Caco-2 (cell line): ENCODE measurements around the gene HSF5. TPM values are rescaled to one million over a fixed set of nuclear protein-coding genes. Genes with fewer than 3 reads are reported as not detected.
A peak's percentile ranks its signal among the peaks of the same experiment; 100 is the strongest.

ENCODE experiments used
- BruUV-seq: library from RNA; stranded (reverse); fragments of 400-500 nt; replicated peaks from 2 replicates; lab custom pipeline; 2021; lab: Mats Ljungman, UMichigan
- CTCF ChIA-PET: fragments of 300-600 bp; sonication (Branson Sonifier 250); formaldehyde crosslinking; loops from one replicate; lab custom pipeline; 2022; ENCODE audit warnings: antibody characterized with exemption; lab: Charles Lee
- POLR2A ChIA-PET: fragments of 300-600 bp; sonication (Branson Sonifier 250); formaldehyde crosslinking; loops from one replicate; lab custom pipeline; 2022; ENCODE audit warnings: antibody characterized with exemption; lab: Charles Lee
- DNase-seq, 2 experiments: peaks; one replicate each; pipeline versions ENCODE4 v3.0.0 to v3.0.0-alpha.2; 2020 to 2022
- H3K27me3 ChIP-seq: replicated peaks from 2 replicates; pipeline ENCODE4 v1.6.0; 2011; ENCODE audit warnings: low read length; ENCODE audit not compliant: control insufficient read depth, insufficient read depth
- H3K36me3 ChIP-seq: 2 replicates; pipeline ENCODE4 v1.5.1; 2011; ENCODE audit warnings: low read length; ENCODE audit not compliant: control insufficient read depth, insufficient read depth
- H3K4me1 ChIP-seq: fragments of 250-450 bp; sonication (Bioruptor Pico); 2 replicates; pipeline ENCODE4 v1.5.1; 2020; ENCODE audit warnings: mild to moderate bottlenecking
- H3K4me3 ChIP-seq: 2 replicates; pipeline ENCODE4 v1.5.1; 2011; ENCODE audit warnings: low read depth, mild to moderate bottlenecking, control low read depth, low read length
- H3K9me3 ChIP-seq: fragments of 250-450 bp; sonication (Bioruptor Pico); 2 replicates; pipeline ENCODE4 v1.5.1; 2020; ENCODE audit warnings: mild to moderate bottlenecking, moderate library complexity
- H3K27ac Mint-ChIP-seq: one replicate; pipeline ENCODE4 v1.8.0; 2022; ENCODE audit warnings: mixed read lengths; ENCODE audit not compliant: unreplicated experiment
- H3K27me3 Mint-ChIP-seq: one replicate; pipeline ENCODE4 v1.8.0; 2022; ENCODE audit warnings: mixed read lengths; ENCODE audit not compliant: insufficient read depth, unreplicated experiment
- H3K36me3 Mint-ChIP-seq: one replicate; pipeline ENCODE4 v1.8.0; 2022; ENCODE audit warnings: mild to moderate bottlenecking, mixed read lengths; ENCODE audit not compliant: insufficient read depth, unreplicated experiment
- H3K4me1 Mint-ChIP-seq: one replicate; pipeline ENCODE4 v1.8.0; 2022; ENCODE audit warnings: low read depth, mixed read lengths; ENCODE audit not compliant: unreplicated experiment
- H3K4me3 Mint-ChIP-seq: one replicate; pipeline ENCODE4 v1.8.0; 2022; ENCODE audit warnings: mild to moderate bottlenecking, moderate library complexity, mixed read lengths; ENCODE audit not compliant: unreplicated experiment
- H3K9me3 Mint-ChIP-seq: one replicate; pipeline ENCODE4 v1.8.0; 2022; ENCODE audit warnings: mixed read lengths; ENCODE audit not compliant: unreplicated experiment
- intact Hi-C: fragments of 100-400 bp; cut with micrococcal nuclease; formaldehyde crosslinking; loops from one replicate; pipeline ENCODE4 v1.10.0; 2022; ENCODE audit not compliant: unreplicated experiment
- total RNA-seq: library from RNA; stranded (reverse); gene quantifications from 2 replicates; pipeline ENCODE4 v1.2.3, GENCODE V29; 2022
- TF ChIP-seq, protein P1 (sequence below), 2 experiments: fragments of 200-600 bp in 1 of 2; IDR thresholded peaks; 1 replicate in 1 of 2; 2 replicates in 1 of 2; pipeline versions ENCODE4 v1.5.1 to v1.8.0; 2011 to 2022; ENCODE audit warnings: antibody characterized with exemption in 1 of 2, control low read depth in 1 of 2, inconsistent platforms in 1 of 2, low read depth in 1 of 2, low read length in 1 of 2, mild to moderate bottlenecking in 1 of 2, moderate library complexity in 1 of 2; ENCODE audit not compliant: insufficient read depth in 1 of 2, severe bottlenecking in 1 of 2, unreplicated experiment in 1 of 2

The HSF5 gene
- total RNA-seq, 1 experiment from 2014 or later, result 0.98 TPM

DNA sequence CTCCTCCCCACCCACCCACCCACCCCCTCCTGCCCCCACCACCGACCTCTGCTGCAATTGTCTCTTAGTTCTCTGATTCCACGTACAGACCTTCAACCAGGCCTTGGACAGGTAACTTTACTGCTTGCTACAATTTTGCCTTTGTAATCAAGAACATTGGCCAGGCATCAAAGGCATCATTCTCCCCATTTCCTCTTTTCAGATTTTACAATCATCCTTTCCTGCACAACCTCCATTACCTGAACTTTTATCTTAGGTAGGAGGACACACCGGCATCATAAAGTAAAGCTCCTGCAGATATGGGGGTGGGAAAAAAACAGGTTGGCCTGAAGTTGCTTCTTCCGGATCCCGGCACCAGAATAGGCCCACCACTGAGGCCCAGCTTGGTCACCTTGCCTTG, 110.5 kb downstream of the HSF5 start:
- H3K4me1 ChIP-seq, result peaks cover 90% of the 10 kb centered on the region
- no peak for DNase-seq
- H3K4me1 Mint-ChIP-seq, result peaks cover 74% of the 10 kb centered on the region
- intact Hi-C loops, result loop anchor here (1.0 kb wide), 2 partner anchors 13 to 14 kb away; no protein-coding TSS in a partner anchor
- H3K27ac Mint-ChIP-seq, result peak overlapping the region; percentile 58
- peaks cover 81% of the 10 kb centered on the region for H3K36me3 Mint-ChIP-seq
- peaks cover 1% of the 10 kb centered on the region for H3K36me3 ChIP-seq
- H3K27me3 ChIP-seq, result no peaks in the 10 kb centered on the region
- BruUV-seq, result no TSS peak
- POLR2A ChIA-PET, result interaction anchor here (1.2 kb wide), 1 partner anchor 40 kb away, joined by 8 read pairs; the partner anchor contains the start of gene RNF43
- no peaks in the 10 kb centered on the region for H3K9me3 Mint-ChIP-seq
- CTCF ChIA-PET, result interaction anchor here (1.0 to 1.5 kb wide), 2 partner anchors 13 to 38 kb away, joined by 4 to 8 read pairs; no protein-coding TSS in a partner anchor
- peak overlapping the region; percentile 25 for H3K4me3 Mint-ChIP-seq
- TF ChIP-seq, protein P1, sequence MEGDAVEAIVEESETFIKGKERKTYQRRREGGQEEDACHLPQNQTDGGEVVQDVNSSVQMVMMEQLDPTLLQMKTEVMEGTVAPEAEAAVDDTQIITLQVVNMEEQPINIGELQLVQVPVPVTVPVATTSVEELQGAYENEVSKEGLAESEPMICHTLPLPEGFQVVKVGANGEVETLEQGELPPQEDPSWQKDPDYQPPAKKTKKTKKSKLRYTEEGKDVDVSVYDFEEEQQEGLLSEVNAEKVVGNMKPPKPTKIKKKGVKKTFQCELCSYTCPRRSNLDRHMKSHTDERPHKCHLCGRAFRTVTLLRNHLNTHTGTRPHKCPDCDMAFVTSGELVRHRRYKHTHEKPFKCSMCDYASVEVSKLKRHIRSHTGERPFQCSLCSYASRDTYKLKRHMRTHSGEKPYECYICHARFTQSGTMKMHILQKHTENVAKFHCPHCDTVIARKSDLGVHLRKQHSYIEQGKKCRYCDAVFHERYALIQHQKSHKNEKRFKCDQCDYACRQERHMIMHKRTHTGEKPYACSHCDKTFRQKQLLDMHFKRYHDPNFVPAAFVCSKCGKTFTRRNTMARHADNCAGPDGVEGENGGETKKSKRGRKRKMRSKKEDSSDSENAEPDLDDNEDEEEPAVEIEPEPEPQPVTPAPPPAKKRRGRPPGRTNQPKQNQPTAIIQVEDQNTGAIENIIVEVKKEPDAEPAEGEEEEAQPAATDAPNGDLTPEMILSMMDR (IDR thresholded peaks at IDR 0.05; ENCODE audit: insufficient read depth in 1 of 2, low read depth in 1 of 2, low read length in 1 of 2, severe bottlenecking in 1 of 2, unreplicated experiment in 1 of 2), result no peak
- H3K4me3 ChIP-seq, result no peak overlapping the region
- no peaks in the 10 kb centered on the region for H3K9me3 ChIP-seq
- H3K27me3 Mint-ChIP-seq, result no peaks in the 10 kb centered on the region

DNA sequence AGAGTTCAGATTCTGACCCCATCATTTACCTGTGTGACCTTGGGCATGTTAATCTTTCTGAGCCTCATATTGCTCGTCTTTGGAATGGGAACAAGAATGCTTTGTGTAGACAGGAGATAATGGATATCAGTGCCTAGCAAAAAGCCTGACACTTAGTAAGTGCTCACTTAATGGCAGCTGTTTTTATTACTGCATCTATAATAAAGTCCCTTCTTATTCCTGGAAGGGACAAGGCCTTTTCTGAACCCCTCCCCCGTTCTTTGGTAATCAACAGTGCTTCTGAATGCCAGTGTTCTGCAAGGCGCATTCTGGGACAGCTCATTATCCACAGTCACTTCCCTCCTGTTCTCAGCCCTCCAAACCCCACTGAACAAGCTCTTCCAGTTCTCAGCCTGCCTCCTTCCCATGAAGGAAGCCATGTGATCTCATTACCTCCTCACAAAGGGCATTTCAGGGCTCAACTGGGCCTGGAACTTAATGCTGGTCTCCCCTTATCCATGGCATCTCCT, 111.1 kb downstream of the HSF5 start:
- TF ChIP-seq, protein P1 (IDR thresholded peaks at IDR 0.05; ENCODE audit: insufficient read depth in 1 of 2, low read depth in 1 of 2, low read length in 1 of 2, severe bottlenecking in 1 of 2, unreplicated experiment in 1 of 2), result no peak
- no peaks in the 10 kb centered on the region for H3K27me3 ChIP-seq
- Mint-ChIP-seq H3K27ac (peak overlapping the region; percentile 58), H3K4me1 (peaks cover 74% of the 10 kb centered on the region), H3K4me3 (peak overlapping the region; percentile 25), H3K27me3 (no peaks in the 10 kb centered on the region), H3K9me3 (no peaks in the 10 kb centered on the region), H3K36me3 (peaks cover 81% of the 10 kb centered on the region)
- peaks cover 1% of the 10 kb centered on the region for H3K36me3 ChIP-seq
- peaks cover 88% of the 10 kb centered on the region for H3K4me1 ChIP-seq
- POLR2A ChIA-PET, result interaction anchor here (0.9 to 1.2 kb wide), 2 partner anchors 13 to 40 kb away, joined by 3 to 8 read pairs; partner anchors contain the start of gene RNF43
- peak; percentile 81 to 89 for DNase-seq
- CTCF ChIA-PET, result interaction anchor here (1.0 to 1.5 kb wide), 2 partner anchors 12 to 38 kb away, joined by 4 to 8 read pairs; no protein-coding TSS in a partner anchor
- no peaks in the 10 kb centered on the region for H3K9me3 ChIP-seq
- H3K4me3 ChIP-seq, result no peak overlapping the region
- intact Hi-C loops, result loop anchor here (1.0 kb wide), 2 partner anchors 13 to 14 kb away; no protein-coding TSS in a partner anchor
- BruUV-seq, result no TSS peak

DNA sequence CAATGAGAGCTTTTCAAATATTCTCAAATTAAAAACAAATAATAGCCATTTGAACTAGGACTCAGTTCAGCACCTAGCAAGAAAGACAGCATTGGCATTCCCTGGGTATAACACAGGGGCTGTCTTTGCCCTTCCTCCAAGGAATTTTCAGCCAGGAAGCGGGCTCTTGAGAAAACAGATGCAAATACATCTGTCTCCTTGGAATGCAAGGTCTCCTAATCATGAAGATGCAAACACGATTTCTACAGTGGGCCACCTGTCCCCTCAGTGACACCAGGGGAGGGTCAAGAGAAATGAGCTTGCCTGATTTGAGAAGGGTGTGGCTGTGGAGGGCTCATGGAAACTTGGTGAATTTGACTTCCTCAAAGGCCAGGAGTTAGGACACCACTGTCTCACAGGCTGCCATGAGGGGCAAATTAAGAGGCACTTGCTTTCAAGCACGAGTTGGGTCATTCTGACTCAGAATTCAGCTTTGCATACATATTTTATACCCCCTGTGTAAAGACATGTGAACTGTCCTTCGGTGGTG, 111.7 kb downstream of the HSF5 start:
- intact Hi-C loops, result no loop called here
- H3K36me3 Mint-ChIP-seq, result peaks cover 87% of the 10 kb centered on the region
- H3K4me3 ChIP-seq, result no peak overlapping the region
- BruUV-seq, result no TSS peak
- H3K27me3 ChIP-seq, result no peaks in the 10 kb centered on the region
- H3K27me3 Mint-ChIP-seq, result no peaks in the 10 kb centered on the region
- peak overlapping the region; percentile 58 for H3K27ac Mint-ChIP-seq
- H3K9me3 Mint-ChIP-seq, result no peaks in the 10 kb centered on the region
- TF ChIP-seq, protein P1 (IDR thresholded peaks at IDR 0.05; ENCODE audit: insufficient read depth in 1 of 2, low read depth in 1 of 2, low read length in 1 of 2, severe bottlenecking in 1 of 2, unreplicated experiment in 1 of 2), result no peak
- peaks cover 1% of the 10 kb centered on the region for H3K36me3 ChIP-seq
- H3K4me1 ChIP-seq, result peaks cover 87% of the 10 kb centered on the region
- no peak for DNase-seq
- H3K9me3 ChIP-seq, result no peaks in the 10 kb centered on the region
- POLR2A ChIA-PET, result interaction anchor here (0.9 to 1.2 kb wide), 2 partner anchors 12 to 41 kb away, joined by 3 to 8 read pairs; partner anchors contain the start of gene RNF43
- CTCF ChIA-PET, result interaction anchor here (1.0 to 1.5 kb wide), 2 partner anchors 11 to 39 kb away, joined by 4 to 8 read pairs; no protein-coding TSS in a partner anchor
- H3K4me1 Mint-ChIP-seq, result peaks cover 74% of the 10 kb centered on the region
- H3K4me3 Mint-ChIP-seq, result peak overlapping the region; percentile 25
